ENCODE results near the gene WDR27. TPM values are rescaled to one million over a fixed set of nuclear protein-coding genes. Genes with fewer than 3 reads are reported as not detected.

The WDR27 gene
- polyA plus RNA-seq, 1 donor: 73.8 TPM

DNA sequence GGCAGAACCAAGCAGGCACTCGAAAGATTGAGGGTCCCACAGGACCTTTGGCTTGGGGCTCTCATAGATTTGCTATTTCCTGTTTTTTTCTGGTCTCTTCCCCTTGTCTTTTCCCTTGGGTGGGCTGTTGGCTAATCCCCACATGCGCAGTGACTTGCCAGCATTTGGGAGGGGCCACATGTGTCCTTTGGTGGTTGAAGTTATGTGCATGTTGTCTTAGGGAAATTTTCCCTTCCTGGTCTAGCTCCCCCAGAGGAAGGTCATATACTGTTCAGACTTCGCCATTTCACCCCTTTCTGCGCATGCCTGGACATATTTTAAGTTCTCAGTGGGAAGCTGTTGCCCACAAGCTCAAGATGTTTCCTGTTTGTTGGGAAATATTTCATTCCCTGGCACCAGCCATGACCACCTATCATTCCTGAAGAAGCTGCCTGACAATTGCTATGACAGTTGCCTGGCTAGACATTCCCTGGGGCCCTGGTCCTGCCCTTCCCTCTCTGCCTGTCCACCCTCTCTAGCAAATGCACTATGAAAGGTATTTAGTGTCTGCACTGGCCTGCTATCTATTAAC, 292.0 kb downstream of the WDR27 start:
- H3K4me3 ChIP-seq (ENCODE audit: low read length): no peak overlapping the region
- no peak overlapping the region for H3K27ac ChIP-seq (ENCODE audit: low read length)
- peaks cover under 1% of the 10 kb centered on the region for H3K9me3 ChIP-seq (ENCODE audit: control insufficient read depth, low read depth, low read length)
- no peaks in the 10 kb centered on the region for H3K27me3 ChIP-seq (ENCODE audit: control insufficient read depth, insufficient read depth, low read length)
- no CpG with 5 or more reads among the region's 4 CpGs for WGBS (ENCODE audit: insufficient coverage, low lambda C conversion rate)
- DNase-seq: no peak
- H3K4me1 ChIP-seq (ENCODE audit: control insufficient read depth, insufficient read depth, low read length): no peaks in the 10 kb centered on the region
- no peaks in the 10 kb centered on the region for H3K36me3 ChIP-seq (ENCODE audit: control insufficient read depth, insufficient read depth, low read length)

DNA sequence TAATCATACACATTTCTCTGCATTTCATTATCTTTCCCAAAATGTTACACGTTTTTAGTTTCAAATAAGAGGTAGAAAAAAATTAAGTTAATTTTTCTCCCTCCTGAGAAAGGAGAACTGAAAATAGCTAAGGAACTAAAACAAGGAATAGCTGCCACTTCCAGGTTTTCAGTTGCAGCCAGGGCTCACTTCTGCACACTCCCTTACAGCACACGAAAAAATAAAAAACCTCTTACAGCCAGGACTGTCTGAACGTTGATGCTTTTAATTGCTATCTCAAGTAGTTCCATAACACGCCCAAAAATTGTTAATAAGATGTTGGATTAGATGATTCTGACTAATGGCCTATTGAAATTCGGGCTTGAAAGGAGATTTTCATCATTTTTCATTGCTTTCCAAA, 294.5 kb downstream of the WDR27 start:
- H3K9me3 ChIP-seq (ENCODE audit: control insufficient read depth, low read depth, low read length): no peaks in the 10 kb centered on the region
- no peaks in the 10 kb centered on the region for H3K27me3 ChIP-seq (ENCODE audit: control insufficient read depth, insufficient read depth, low read length)
- no peaks in the 10 kb centered on the region for H3K4me1 ChIP-seq (ENCODE audit: control insufficient read depth, insufficient read depth, low read length)
- no peak for DNase-seq
- H3K27ac ChIP-seq (ENCODE audit: low read length): no peak overlapping the region
- H3K4me3 ChIP-seq (ENCODE audit: low read length): no peak overlapping the region
- H3K36me3 ChIP-seq (ENCODE audit: control insufficient read depth, insufficient read depth, low read length): no peaks in the 10 kb centered on the region
- 67% methylated on average over 1 of the region's 5 CpGs for WGBS (ENCODE audit: insufficient coverage, low lambda C conversion rate)

Other genes with a start within 250 kb of the WDR27 start
- gene C6orf120, start 97 bp upstream of the WDR27 start, polyA plus RNA-seq: 32.4 TPM
- gene PHF10, start 22.5 kb upstream of the WDR27 start, polyA plus RNA-seq: 85.1 TPM
- 7.2 TPM for gene DYNLT2, start 49.5 kb upstream of the WDR27 start, polyA plus RNA-seq
- gene ERMARD, start 49.6 kb upstream of the WDR27 start, polyA plus RNA-seq: 25.6 TPM

Data from large intestine (tissue), 3 donors.